NCI-H1694 (cell line): ENCODE results near the gene ABCB8.
"Not testable (repeated sequence)": the region's sequence is repeated elsewhere in the genome, so short reads cannot be mapped to it uniquely, and the experiment has no call there.

Source experiments
- DNase-seq: peaks from one replicate; lab custom pipeline; 2025; lab: John Stamatoyannopoulos, UW

Gene ABCB8

GRCh38 chr7:150998341-150998740 is 29.9 kb upstream of the ABCB8 start:
- no peak for DNase-seq

- DNase-seq, result no peak
Observed at GRCh38 chr7:150999001-150999400, 29.2 kb upstream of the ABCB8 start.

GRCh38 chr7:150999497-151000230 is 28.6 kb upstream of the ABCB8 start:
- no peak for DNase-seq

DNA sequence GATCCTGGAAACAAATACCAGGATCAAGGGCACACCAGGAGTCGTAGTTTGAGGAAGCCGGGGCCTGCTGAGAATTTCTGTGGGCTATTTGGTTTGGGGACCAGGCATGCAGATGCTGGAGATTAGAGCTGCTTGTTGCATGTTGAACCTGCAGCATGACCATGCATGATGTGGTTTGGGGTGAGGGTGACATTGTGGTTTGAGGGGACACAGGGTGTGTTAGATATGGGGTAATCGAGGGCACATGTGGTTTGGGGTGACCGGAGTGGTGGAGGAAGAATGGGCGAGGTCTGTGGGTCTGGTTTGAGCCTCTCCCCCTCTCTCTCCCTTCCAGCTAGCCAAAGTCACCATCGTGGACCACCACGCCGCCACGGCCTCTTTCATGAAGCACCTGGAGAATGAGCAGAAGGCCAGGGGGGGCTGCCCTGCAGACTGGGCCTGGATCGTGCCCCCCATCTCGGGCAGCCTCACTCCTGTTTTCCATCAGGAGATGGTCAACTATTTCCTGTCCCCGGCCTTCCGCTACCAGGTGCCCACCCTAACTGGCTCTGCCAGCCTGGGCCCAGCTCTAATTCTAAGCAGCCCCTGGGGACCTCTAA is 27.3 kb upstream of the ABCB8 start:
- no peak for DNase-seq

GRCh38 chr7:151001546-151001945 is 26.7 kb upstream of the ABCB8 start:
- DNase-seq, result no peak

- no peak for DNase-seq
Observed at GRCh38 chr7:151003572-151003971, 24.7 kb upstream of the ABCB8 start.

DNA sequence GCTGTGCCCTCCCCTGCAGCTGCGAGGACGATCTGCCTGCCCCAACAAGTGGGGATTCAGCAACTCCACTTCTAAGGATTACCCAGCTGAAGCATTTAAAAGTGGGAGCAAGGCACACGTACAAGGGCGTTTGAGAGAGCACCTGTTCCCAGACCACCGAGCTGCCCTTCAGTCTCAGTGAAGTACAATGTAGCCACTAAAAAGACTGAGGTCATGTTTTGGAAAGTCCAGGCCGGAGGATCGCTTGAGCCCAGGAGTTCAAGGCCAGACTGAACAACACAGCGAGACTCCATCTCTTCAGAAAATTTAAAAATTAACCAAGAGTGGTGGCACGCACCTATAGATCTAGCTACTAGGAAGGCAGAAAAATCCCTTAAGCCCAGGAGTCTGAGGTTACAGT is 22.7 kb upstream of the ABCB8 start:
- no peak for DNase-seq

DNA sequence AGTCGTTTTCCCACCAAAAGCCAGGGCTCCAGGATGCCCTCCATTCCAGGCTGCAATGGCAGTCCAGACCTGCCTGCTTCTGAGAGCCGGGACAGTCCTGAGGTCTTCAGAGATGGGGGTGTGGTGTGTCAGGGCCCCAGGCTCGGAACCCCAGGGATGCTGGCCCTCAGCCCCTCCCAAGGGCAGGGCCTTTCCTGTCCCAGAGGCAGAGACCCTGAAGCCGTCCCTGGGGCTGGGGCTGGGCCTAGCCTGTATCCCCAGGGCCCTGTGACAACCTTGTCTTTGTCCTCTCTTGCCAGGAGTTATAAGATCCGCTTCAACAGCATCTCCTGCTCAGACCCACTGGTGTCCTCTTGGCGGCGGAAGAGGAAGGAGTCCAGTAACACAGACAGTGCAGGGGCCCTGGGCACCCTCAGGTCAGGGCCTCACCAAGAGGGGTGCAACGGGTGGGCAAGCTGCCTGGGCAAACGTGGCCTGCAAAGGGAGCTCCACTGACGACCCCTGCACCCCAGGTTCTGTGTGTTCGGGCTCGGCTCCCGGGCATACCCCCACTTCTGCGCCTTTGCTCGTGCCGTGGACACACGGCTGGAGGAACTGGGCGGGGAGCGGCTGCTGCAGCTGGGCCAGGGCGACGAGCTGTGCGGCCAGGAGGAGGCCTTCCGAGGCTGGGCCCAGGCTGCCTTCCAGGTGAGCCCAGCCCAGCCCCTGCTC is 21.5 kb upstream of the ABCB8 start:
- DNase-seq, result no peak

DNA sequence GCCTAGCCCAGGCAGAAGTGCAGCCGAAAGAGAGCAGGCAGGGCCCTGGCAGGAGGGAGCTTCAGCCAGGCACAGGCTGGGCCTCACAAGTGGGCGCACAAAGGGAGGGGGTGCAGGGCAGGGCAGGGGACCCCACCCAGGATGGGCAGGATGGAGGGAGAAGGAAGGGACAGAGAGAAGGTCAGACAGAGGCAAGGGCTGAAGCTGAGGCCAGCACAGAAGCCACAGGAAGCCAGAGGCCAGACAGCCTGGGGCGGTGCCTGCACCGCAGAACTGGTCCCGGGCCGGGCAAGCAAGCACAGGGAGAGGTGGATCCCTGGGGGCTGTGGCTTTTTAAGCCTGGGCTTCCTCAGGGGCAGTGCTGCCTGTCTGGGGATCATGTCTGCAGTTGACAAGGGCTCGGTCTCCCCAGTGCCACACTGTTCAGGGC is 20.8 kb upstream of the ABCB8 start:
- DNase-seq, result no peak

GRCh38 chr7:151008143-151008510 is 20.1 kb upstream of the ABCB8 start:
- no peak for DNase-seq

- DNase-seq, result no peak
Observed at GRCh38 chr7:151008511-151009323, 19.5 kb upstream of the ABCB8 start.

DNA sequence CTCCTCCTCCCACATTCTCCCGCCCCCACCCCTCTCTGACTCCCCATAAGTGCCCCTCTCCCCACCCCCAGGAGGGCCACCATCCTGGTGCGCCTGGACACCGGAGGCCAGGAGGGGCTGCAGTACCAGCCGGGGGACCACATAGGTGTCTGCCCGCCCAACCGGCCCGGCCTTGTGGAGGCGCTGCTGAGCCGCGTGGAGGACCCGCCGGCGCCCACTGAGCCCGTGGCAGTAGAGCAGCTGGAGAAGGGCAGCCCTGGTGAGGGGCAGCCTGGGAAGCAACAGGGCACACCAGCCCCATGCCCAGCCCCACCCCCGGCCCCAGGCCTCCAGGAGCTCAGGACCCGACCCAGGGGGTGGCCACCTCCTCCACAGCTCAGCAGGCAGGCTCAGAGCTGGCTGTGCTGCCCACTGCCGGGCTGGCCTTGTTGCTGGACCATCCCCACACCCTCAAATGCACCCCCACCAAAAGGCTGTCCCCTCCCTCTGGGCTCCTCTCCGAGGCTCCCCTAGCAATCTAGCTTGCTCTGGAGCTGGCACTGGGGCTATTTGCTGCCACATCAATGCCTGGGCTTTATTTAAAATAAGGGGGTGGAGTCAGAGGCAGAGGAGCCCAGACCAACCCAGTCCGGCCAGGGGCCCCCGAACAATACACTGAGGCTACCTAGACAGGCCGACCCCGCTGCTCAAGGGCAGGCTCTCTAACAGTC is 18.8 kb upstream of the ABCB8 start:
- no peak for DNase-seq

DNA sequence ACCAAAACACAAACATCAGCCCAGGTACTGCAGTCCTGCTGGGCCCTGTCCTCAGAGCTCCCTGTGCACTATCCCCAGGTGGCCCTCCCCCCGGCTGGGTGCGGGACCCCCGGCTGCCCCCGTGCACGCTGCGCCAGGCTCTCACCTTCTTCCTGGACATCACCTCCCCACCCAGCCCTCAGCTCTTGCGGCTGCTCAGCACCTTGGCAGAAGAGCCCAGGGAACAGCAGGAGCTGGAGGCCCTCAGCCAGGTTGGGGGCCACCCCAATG is 18.3 kb upstream of the ABCB8 start:
- no peak for DNase-seq

GRCh38 chr7:151010307-151011096 is 17.7 kb upstream of the ABCB8 start:
- no peak for DNase-seq

- DNase-seq, result no peak
Observed at GRCh38 chr7:151011097-151011409, 17.2 kb upstream of the ABCB8 start.

- not testable (repeated sequence) for DNase-seq
Observed at GRCh38 chr7:151011616-151012015, 16.6 kb upstream of the ABCB8 start.

DNA sequence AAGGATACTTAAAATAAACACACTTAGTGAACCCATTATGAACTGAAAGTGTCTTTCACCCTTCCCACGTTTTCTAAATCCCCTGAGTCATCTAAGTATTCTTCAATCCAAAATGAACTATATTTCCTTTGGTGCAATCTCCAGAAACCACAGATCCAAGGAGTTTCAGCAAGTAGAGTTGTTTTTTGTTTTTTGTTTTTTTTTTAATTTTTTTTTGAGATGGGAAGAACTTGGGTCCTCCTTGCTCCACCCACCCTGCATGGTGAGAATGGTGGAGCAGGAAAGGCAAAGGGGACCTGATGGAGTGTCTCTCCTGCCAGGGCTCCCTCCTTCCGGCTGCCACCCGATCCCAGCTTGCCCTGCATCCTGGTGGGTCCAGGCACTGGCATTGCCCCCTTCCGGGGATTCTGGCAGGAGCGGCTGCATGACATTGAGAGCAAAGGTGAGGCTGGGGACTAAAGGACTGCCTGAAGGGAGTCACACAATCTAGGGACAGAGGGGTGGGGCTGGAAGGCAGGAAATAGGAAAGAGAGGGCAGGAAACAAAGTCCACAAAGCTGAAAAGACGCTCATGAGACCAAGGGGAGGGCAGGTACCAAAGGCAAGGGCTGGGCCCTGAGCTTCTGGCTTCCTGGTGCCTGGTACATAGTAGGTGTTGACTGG is 16.1 kb upstream of the ABCB8 start:
- DNase-seq, result no peak

DNA sequence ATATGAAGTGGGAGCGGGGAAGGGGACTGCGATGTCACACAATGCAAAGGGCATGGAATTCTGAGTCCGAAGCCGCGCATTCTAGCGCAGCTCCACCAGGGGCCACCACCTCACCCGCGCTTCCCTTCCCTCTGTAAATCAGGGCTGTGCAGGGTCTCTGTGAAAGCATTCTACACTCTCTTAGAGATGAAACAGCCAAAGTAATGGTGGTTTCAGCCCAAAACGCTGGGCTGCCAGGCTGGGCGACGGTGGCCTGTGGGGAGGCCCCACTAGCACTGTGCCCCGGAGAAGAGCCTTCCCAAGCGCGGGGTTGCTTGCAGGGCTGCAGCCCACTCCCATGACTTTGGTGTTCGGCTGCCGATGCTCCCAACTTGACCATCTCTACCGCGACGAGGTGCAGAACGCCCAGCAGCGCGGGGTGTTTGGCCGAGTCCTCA is 15.3 kb upstream of the ABCB8 start:
- no peak for DNase-seq

GRCh38 chr7:151013356-151013732 is 14.9 kb upstream of the ABCB8 start:
- DNase-seq, result no peak

DNA sequence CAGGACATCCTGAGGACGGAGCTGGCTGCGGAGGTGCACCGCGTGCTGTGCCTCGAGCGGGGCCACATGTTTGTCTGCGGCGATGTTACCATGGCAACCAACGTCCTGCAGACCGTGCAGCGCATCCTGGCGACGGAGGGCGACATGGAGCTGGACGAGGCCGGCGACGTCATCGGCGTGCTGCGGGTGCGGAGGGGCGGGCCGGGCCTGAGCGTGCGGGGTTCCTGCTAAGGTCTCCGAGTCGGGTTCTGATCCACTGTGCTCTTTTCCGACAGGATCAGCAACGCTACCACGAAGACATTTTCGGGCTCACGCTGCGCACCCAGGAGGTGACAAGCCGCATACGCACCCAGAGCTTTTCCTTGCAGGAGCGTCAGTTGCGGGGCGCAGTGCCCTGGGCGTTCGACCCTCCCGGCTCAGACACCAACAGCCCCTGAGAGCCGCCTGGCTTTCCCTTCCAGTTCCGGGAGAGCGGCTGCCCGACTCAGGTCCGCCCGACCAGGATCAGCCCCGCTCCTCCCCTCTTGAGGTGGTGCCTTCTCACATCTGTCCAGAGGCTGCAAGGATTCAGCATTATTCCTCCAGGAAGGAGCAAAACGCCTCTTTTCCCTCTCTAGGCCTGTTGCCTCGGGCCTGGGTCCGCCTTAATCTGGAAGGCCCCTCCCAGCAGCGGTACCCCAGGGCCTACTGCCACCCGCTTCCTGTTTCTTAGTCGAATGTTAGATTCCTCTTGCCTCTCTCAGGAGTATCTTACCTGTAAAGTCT is 14.3 kb upstream of the ABCB8 start:
- DNase-seq, result no peak
